H9 (cell line): ENCODE measurements around the gene SPDEF. TPM values are rescaled to one million over a fixed set of nuclear protein-coding genes. Genes with fewer than 3 reads are reported as not detected.

Experiments used
- DNase-seq: peaks from one replicate; pipeline ENCODE4 v3.0.0-alpha.2; 2017
- H2AFZ ChIP-seq: one replicate; pipeline ENCODE4 v1.6.1; 2013; ENCODE audit warnings: mild to moderate bottlenecking, low read length, control low read depth, moderate library complexity
- H2AK5ac ChIP-seq: 2 replicates; pipeline ENCODE4 v1.6.1; 2013; ENCODE audit warnings: low read length, control low read depth, mixed read lengths; ENCODE audit not compliant: insufficient read length
- H2BK120ac ChIP-seq: one replicate; pipeline ENCODE4 v1.6.1; 2013; ENCODE audit warnings: low read depth, mild to moderate bottlenecking, low read length, control low read depth, inconsistent platforms; ENCODE audit not compliant: poor library complexity, severe bottlenecking
- H2BK12ac ChIP-seq: 2 replicates; pipeline ENCODE4 v1.6.1; 2013; ENCODE audit warnings: low read length, control low read depth, mixed read lengths, low read depth; ENCODE audit not compliant: insufficient read length
- H2BK15ac ChIP-seq: 2 replicates; pipeline ENCODE4 v1.6.1; 2013; ENCODE audit warnings: low read depth, low read length, control low read depth
- H2BK20ac ChIP-seq: one replicate; pipeline ENCODE4 v1.6.1; 2013; ENCODE audit warnings: low read depth, mild to moderate bottlenecking, low read length, control low read depth, inconsistent platforms; ENCODE audit not compliant: poor library complexity, severe bottlenecking
- H2BK5ac ChIP-seq: 2 replicates; pipeline ENCODE4 v1.6.1; 2013; ENCODE audit warnings: low read length, control low read depth, mixed read lengths; ENCODE audit not compliant: insufficient read length
- H3K14ac ChIP-seq: 2 replicates; pipeline ENCODE4 v1.6.1; 2013; ENCODE audit warnings: low read length, control low read depth; ENCODE audit not compliant: insufficient read depth
- H3K18ac ChIP-seq: 2 replicates; pipeline ENCODE4 v1.6.1; 2013; ENCODE audit warnings: low read depth, mild to moderate bottlenecking, mixed read lengths, low read length, control low read depth; ENCODE audit not compliant: insufficient read length
- H3K23ac ChIP-seq: 2 replicates; pipeline ENCODE4 v1.6.1; 2013; ENCODE audit warnings: low read length, control low read depth, mixed read lengths, low read depth; ENCODE audit not compliant: insufficient read length
- H3K23me2 ChIP-seq: 2 replicates; pipeline ENCODE4 v1.6.1; 2013; ENCODE audit warnings: low read depth, mild to moderate bottlenecking, mixed read lengths, low read length, control low read depth; ENCODE audit not compliant: insufficient read length, poor library complexity, severe bottlenecking
- H3K27ac ChIP-seq: 2 replicates; pipeline ENCODE4 v1.5.1; 2013; ENCODE audit warnings: low read length, control low read depth, mixed read lengths, low read depth; ENCODE audit not compliant: insufficient read length
- H3K27me3 ChIP-seq: 2 replicates; pipeline ENCODE4 v1.6.1; 2013; ENCODE audit warnings: low read length, control low read depth, inconsistent platforms; ENCODE audit not compliant: insufficient read depth
- H3K4ac ChIP-seq: 2 replicates; pipeline ENCODE4 v1.6.1; 2013; ENCODE audit warnings: low read depth, mild to moderate bottlenecking, control low read depth, inconsistent platforms, low read length, moderate library complexity
- H3K4me1 ChIP-seq: 2 replicates; pipeline ENCODE4 v1.6.1; 2013; ENCODE audit warnings: low read length, control low read depth, inconsistent platforms; ENCODE audit not compliant: insufficient read depth
- H3K4me2 ChIP-seq: 2 replicates; pipeline ENCODE4 v1.6.1; 2013; ENCODE audit warnings: low read length, control low read depth, mixed read lengths; ENCODE audit not compliant: insufficient read length, insufficient read depth
- H3K56ac ChIP-seq: 2 replicates; pipeline ENCODE4 v1.6.1; 2013; ENCODE audit warnings: low read depth, mild to moderate bottlenecking, mixed read lengths, low read length, control low read depth; ENCODE audit not compliant: insufficient read length
- H3K79me1 ChIP-seq: 2 replicates; pipeline ENCODE4 v1.6.1; 2013; ENCODE audit warnings: low read depth, mild to moderate bottlenecking, moderate library complexity, low read length, control low read depth, inconsistent platforms; ENCODE audit not compliant: insufficient read depth, poor library complexity, severe bottlenecking
- H3K79me2 ChIP-seq: 2 replicates; pipeline ENCODE4 v1.6.1; 2013; ENCODE audit warnings: low read length, control low read depth, inconsistent platforms; ENCODE audit not compliant: insufficient read depth
- H3K9ac ChIP-seq: 2 replicates; pipeline ENCODE4 v1.6.1; 2013; ENCODE audit warnings: low read length, control low read depth, mixed read lengths; ENCODE audit not compliant: insufficient read length; ENCODE audit errors: extremely low read depth
- H3K9me3 ChIP-seq: one replicate; pipeline ENCODE4 v1.6.1; 2013; ENCODE audit warnings: low read depth, low read length, inconsistent platforms; ENCODE audit not compliant: control insufficient read depth
- H3T11ph ChIP-seq: one replicate; pipeline ENCODE4 v1.6.1; 2013; ENCODE audit warnings: mild to moderate bottlenecking, low read length, control low read depth, inconsistent platforms
- H4K20me1 ChIP-seq: one replicate; pipeline ENCODE4 v1.6.1; 2013; ENCODE audit not compliant: control insufficient read depth, insufficient read length, insufficient read depth
- H4K5ac ChIP-seq: 2 replicates; pipeline ENCODE4 v1.6.1; 2013; ENCODE audit warnings: low read depth, mild to moderate bottlenecking, mixed read lengths, low read length, control low read depth; ENCODE audit not compliant: insufficient read length
- H4K8ac ChIP-seq: replicated peaks from 2 replicates; pipeline ENCODE4 v1.6.1; 2013; ENCODE audit warnings: low read length, control low read depth, mixed read lengths, low read depth; ENCODE audit not compliant: insufficient read length
- H4K91ac ChIP-seq: 2 replicates; pipeline ENCODE4 v1.6.1; 2013; ENCODE audit warnings: low read depth, mild to moderate bottlenecking, moderate library complexity, mixed read lengths, low read length, control low read depth; ENCODE audit not compliant: insufficient read length
- H3K27ac Mint-ChIP-seq, 3 experiments: 2 replicates in 2 of 3; 3 replicates in 1 of 3; pipeline ENCODE4 v1.8.0; 2020 to 2021; ENCODE audit warnings: mixed read lengths in 3 of 3, mild to moderate bottlenecking in 1 of 3, moderate library complexity in 1 of 3
- H3K27me3 Mint-ChIP-seq: 2 replicates; pipeline ENCODE4 v1.8.0; 2021; ENCODE audit warnings: low read depth, mild to moderate bottlenecking, moderate library complexity, mixed read lengths
- H3K36me3 Mint-ChIP-seq, 3 experiments: 2 replicates in 2 of 3; 3 replicates in 1 of 3; pipeline ENCODE4 v1.8.0; 2020 to 2021; ENCODE audit warnings: low read depth in 3 of 3, mixed read lengths in 3 of 3; ENCODE audit not compliant: insufficient read depth in 1 of 3
- H3K4me1 Mint-ChIP-seq, 2 experiments: 2 replicates each; pipeline ENCODE4 v1.8.0; 2020; ENCODE audit warnings: mixed read lengths in 2 of 2
- H3K4me3 Mint-ChIP-seq, 2 experiments: 2 replicates in 1 of 2; 3 replicates in 1 of 2; pipeline ENCODE4 v1.8.0; 2020 to 2021; ENCODE audit warnings: mild to moderate bottlenecking in 2 of 2, mixed read lengths in 2 of 2, moderate library complexity in 1 of 2
- H3K9me3 Mint-ChIP-seq, 2 experiments: 2 replicates in 1 of 2; 3 replicates in 1 of 2; pipeline ENCODE4 v1.8.0; 2020; ENCODE audit warnings: mild to moderate bottlenecking in 2 of 2, mixed read lengths in 2 of 2, moderate library complexity in 1 of 2
- CTCF ChIP-seq: fragments of 200-600 bp; sonication (generic); conservative IDR thresholded peaks from 3 replicates; pipeline ENCODE4 v1.8.0; 2021; ENCODE audit warnings: antibody characterized with exemption, mild to moderate bottlenecking
- WGBS: extraction: QIAGEN DNeasy Blood & Tissue Kit; methylation state at CpG from one replicate; pipeline ENCODE4 v1.1.7; 2013; ENCODE audit warnings: missing lambda C conversion rate, low lambda C conversion rate, mixed read lengths; ENCODE audit not compliant: insufficient read length; ENCODE audit errors: extremely low coverage; 5-methylcytosine and 5-hydroxymethylcytosine counted together
- total RNA-seq: library from RNA; stranded (reverse); gene quantifications from 2 replicates; pipeline ENCODE4 v1.2.1, GENCODE V29; 2021

The SPDEF gene
- total RNA-seq, 1 experiment from 2014 or later, result 0.15 TPM

GRCh38 chr6:34566830-34567546 is 10.9 kb upstream of the SPDEF start:
- H3K23ac ChIP-seq, result no peak overlapping the region
- no peak for TF ChIP-seq CTCF
- no peaks in the 10 kb centered on the region for H3K9me3 ChIP-seq
- H3K4me2 ChIP-seq, result no peak overlapping the region
- no peaks in the 10 kb centered on the region for H3K79me1 ChIP-seq
- no peaks in the 10 kb centered on the region for H3K23me2 ChIP-seq
- no peaks in the 10 kb centered on the region for H3K27me3 ChIP-seq
- H3T11ph ChIP-seq, result no peak overlapping the region
- Mint-ChIP-seq H3K9me3 (no peaks in the 10 kb centered on the region; a peak in 1 of 5 replicates), H3K36me3 (no peaks in the 10 kb centered on the region), H3K27me3 (peaks cover 1% of the 10 kb centered on the region; the same call in 1 of the 2 replicates), H3K4me1 (peaks cover 21 to 38% of the 10 kb centered on the region in 2 experiments), H3K27ac (peak overlapping the region in 2 of 3 experiments; percentile 66 to 76; a peak in 3 of 7 replicates), H3K4me3 (no peak overlapping the region; a peak in 1 of 5 replicates)
- H3K56ac ChIP-seq, result no peak overlapping the region
- H4K5ac ChIP-seq, result no peak overlapping the region
- no peak overlapping the region for H4K91ac ChIP-seq
- no peak overlapping the region for H3K4ac ChIP-seq
- no peak overlapping the region for H3K9ac ChIP-seq
- H4K8ac ChIP-seq, result no peak overlapping the region
- no CpG with 5 or more reads among the region's 14 CpGs for WGBS
- H4K20me1 ChIP-seq, result no peaks in the 10 kb centered on the region
- no peak overlapping the region for H2BK5ac ChIP-seq
- H2AFZ ChIP-seq, result no peak overlapping the region
- H2BK15ac ChIP-seq, result no peak overlapping the region
- no peak overlapping the region for H2AK5ac ChIP-seq
- H2BK12ac ChIP-seq, result no peak overlapping the region
- H3K4me1 ChIP-seq, result no peaks in the 10 kb centered on the region
- no peak overlapping the region for H2BK20ac ChIP-seq
- no peak overlapping the region for H3K18ac ChIP-seq
- DNase-seq, result no peak
- H2BK120ac ChIP-seq, result no peak overlapping the region
- H3K14ac ChIP-seq, result peak overlapping the region; percentile 64
- no peaks in the 10 kb centered on the region for H3K79me2 ChIP-seq
- H3K27ac ChIP-seq, result no peak overlapping the region
